OCI-LY3 (cell line): Measurements from ENCODE around the gene GAL3ST2.

Source experiments
- H2AFZ ChIP-seq: fragments of 200-600, 300-600 bp; shearing (Covaris generic); 2 replicates; pipeline ENCODE4 v1.6.0; 2014; ENCODE audit warnings: antibody characterized with exemption, low read depth, low read length
- H3K27ac ChIP-seq: fragments of 200-600, 300-600 bp; sonication (generic); 2 replicates; pipeline ENCODE4 v1.5.1; 2014; ENCODE audit warnings: mild to moderate bottlenecking, low read length, moderate library complexity, mixed read lengths
- H3K27me3 ChIP-seq: fragments of 200-600, 300-600 bp; sonication (generic); 2 replicates; pipeline ENCODE4 v1.6.1; 2014; ENCODE audit warnings: low read depth, low read length, mixed read lengths
- H3K36me3 ChIP-seq: fragments of 200-600, 300-600 bp; sonication (generic); replicated peaks from 2 replicates; pipeline ENCODE3; 2014; ENCODE audit warnings: low read depth, low read length, mixed read lengths
- H3K4me1 ChIP-seq: fragments of 300-600, 200-600 bp; sonication (generic); 2 replicates; pipeline ENCODE4 v1.6.1; 2014; ENCODE audit warnings: low read length, mixed read lengths
- H3K4me2 ChIP-seq: fragments of 200-600, 300-600 bp; sonication (generic); 2 replicates; pipeline ENCODE4 v1.6.1; 2014; ENCODE audit warnings: low read length, mixed read lengths
- H3K4me3 ChIP-seq: fragments of 300-600, 200-600 bp; sonication (generic); 2 replicates; pipeline ENCODE4 v1.5.1; 2014; ENCODE audit warnings: antibody characterized with exemption, mild to moderate bottlenecking, low read length, moderate library complexity
- H3K79me2 ChIP-seq: fragments of 300-600, 200-600 bp; shearing (Covaris generic); 2 replicates; pipeline ENCODE4 v1.6.1; 2014; ENCODE audit warnings: mild to moderate bottlenecking, low read length, mixed read lengths
- H3K9ac ChIP-seq: fragments of 300-600, 200-600 bp; shearing (Covaris generic); 2 replicates; pipeline ENCODE4 v1.6.0; 2014; ENCODE audit warnings: mild to moderate bottlenecking, low read length, moderate library complexity
- H3K9me3 ChIP-seq: fragments of 200-600, 300-600 bp; shearing (Covaris generic); 2 replicates; pipeline ENCODE4 v1.6.1; 2014; ENCODE audit warnings: low read length, mixed read lengths; ENCODE audit not compliant: insufficient read depth
- H4K20me1 ChIP-seq: fragments of 200-600, 300-600 bp; sonication (generic); 2 replicates; pipeline ENCODE4 v1.6.1; 2016; ENCODE audit warnings: low read length, mixed read lengths; ENCODE audit not compliant: insufficient read depth
- CTCF ChIP-seq: fragments of 200-600, 300-600 bp; sonication (generic); IDR thresholded peaks from 2 replicates; pipeline ENCODE4 v1.5.1; 2014; ENCODE audit warnings: antibody characterized with exemption, low read length, low read depth
- EZH2phosphoT487 ChIP-seq: fragments of 200-600 bp; shearing (Covaris generic); IDR thresholded peaks from 2 replicates; pipeline ENCODE4 v1.6.1; 2018; ENCODE audit warnings: antibody characterized with exemption, mixed run types, low read depth

GAL3ST2 gene

DNA sequence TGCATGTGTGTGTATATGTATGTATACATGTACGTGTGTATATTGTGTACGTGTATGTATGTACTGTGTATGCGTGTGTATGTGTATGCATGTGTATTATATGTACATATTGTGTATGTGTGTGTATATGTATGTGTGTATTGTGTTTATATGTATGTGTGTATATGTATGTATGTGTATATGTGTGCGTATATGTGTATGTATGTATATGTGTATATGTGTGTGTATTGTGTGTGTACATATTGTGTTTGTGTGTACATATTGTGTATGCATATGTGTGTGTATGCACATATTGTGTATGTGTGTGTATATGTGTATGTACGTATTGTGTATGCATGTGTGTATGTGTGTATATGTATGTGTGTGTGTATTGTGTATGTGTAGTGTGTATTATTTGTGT lies 16.8 kb downstream of the GAL3ST2 start:
- Histone ChIP-seq H3K27ac (no peak overlapping the region), H3K4me3 (no peak overlapping the region), H3K4me2 (no peak overlapping the region)

GRCh38 chr2:241794250-241794823 lies 17.7 kb downstream of the GAL3ST2 start:
- Histone ChIP-seq H3K9ac (no peak overlapping the region), H3K4me3 (no peak overlapping the region), H3K4me2 (no peak overlapping the region), H3K79me2 (no peaks in the 10 kb centered on the region), H3K36me3 (no peaks in the 10 kb centered on the region), H2AFZ (no peak overlapping the region), H3K27me3 (no peaks in the 10 kb centered on the region), H4K20me1 (no peaks in the 10 kb centered on the region), H3K4me1 (peaks cover 1% of the 10 kb centered on the region), H3K27ac (no peak overlapping the region), H3K9me3 (no peaks in the 10 kb centered on the region)
- TF ChIP-seq CTCF: no peak
- no peak for TF ChIP-seq EZH2phosphoT487

More for the DNA sequence above, 16.8 kb downstream of the GAL3ST2 start:
- H3K9me3 ChIP-seq: no peaks in the 10 kb centered on the region
- no peak overlapping the region for H2AFZ ChIP-seq
- no peak overlapping the region for H3K9ac ChIP-seq
- H3K4me1 ChIP-seq: peaks cover 11% of the 10 kb centered on the region
- TF ChIP-seq EZH2phosphoT487 (no peak), CTCF (no peak)
- H3K79me2 ChIP-seq: no peaks in the 10 kb centered on the region
- no peaks in the 10 kb centered on the region for H3K36me3 ChIP-seq
- no peaks in the 10 kb centered on the region for H3K27me3 ChIP-seq
- no peaks in the 10 kb centered on the region for H4K20me1 ChIP-seq

GRCh38 chr2:241795021-241795999 lies 18.7 kb downstream of the GAL3ST2 start:
- no peaks in the 10 kb centered on the region for H3K27me3 ChIP-seq
- H3K4me3 ChIP-seq: no peak overlapping the region
- H3K36me3 ChIP-seq: no peaks in the 10 kb centered on the region
- H3K27ac ChIP-seq: no peak overlapping the region
- no peaks in the 10 kb centered on the region for H3K79me2 ChIP-seq
- H2AFZ ChIP-seq: no peak overlapping the region
- H4K20me1 ChIP-seq: no peaks in the 10 kb centered on the region
- H3K4me2 ChIP-seq: no peak overlapping the region
- no peak for TF ChIP-seq EZH2phosphoT487
- no peak for TF ChIP-seq CTCF
- H3K9me3 ChIP-seq: no peaks in the 10 kb centered on the region
- no peaks in the 10 kb centered on the region for H3K4me1 ChIP-seq
- H3K9ac ChIP-seq: no peak overlapping the region

- Histone ChIP-seq H2AFZ (no peak overlapping the region), H3K9me3 (no peaks in the 10 kb centered on the region), H3K9ac (no peak overlapping the region), H3K27me3 (no peaks in the 10 kb centered on the region), H3K36me3 (no peaks in the 10 kb centered on the region), H3K4me1 (no peaks in the 10 kb centered on the region), H4K20me1 (no peaks in the 10 kb centered on the region), H3K4me3 (no peak overlapping the region), H3K27ac (no peak overlapping the region), H3K79me2 (no peaks in the 10 kb centered on the region), H3K4me2 (no peak overlapping the region)
- no peak for TF ChIP-seq EZH2phosphoT487
- no peak for TF ChIP-seq CTCF
These were observed 19.6 kb downstream of the GAL3ST2 start for GRCh38 chr2:241796209-241796608.
